SK-MEL-5 (cell line): Measurements from ENCODE around the gene DGCR8. TPM values are rescaled to one million over a fixed set of nuclear protein-coding genes. Genes with fewer than 3 reads are reported as not detected.
"Not testable (repeated sequence)": the region's sequence is repeated elsewhere in the genome, so short reads cannot be mapped to it uniquely, and the experiment has no call there.

Experiments
- DNase-seq: peaks from one replicate; pipeline ENCODE4 v3.0.0-alpha.2; 2016; ENCODE audit warnings: low read depth, low spot score
- in situ Hi-C: cut with HindIII; loops from 2 replicates; pipeline ENCODE4 v1.10.0; 2016; ENCODE audit warnings: low sequenced_read_pairs, high pct_unique_total_duplicates, low pct_unique_long_range_greater_than_20kb
- total RNA-seq: library from RNA; depleted of rRNA; stranded (reverse); fragments of >200 nt; shearing (Covaris generic); gene quantifications from 2 replicates; pipeline ENCODE4 v1.2.3, GENCODE V29; 2014

The DGCR8 gene
- total RNA-seq, 1 experiment from 2014 or later = 12.4 TPM

- in situ Hi-C loops = no loop called here
- DNase-seq = no peak
These were observed 70.6 kb downstream of the DGCR8 start, which contains the start of gene CCDC188 for GRCh38 chr22:20150381-20151275. Gene CCDC188 (minus strand): TSS chr22:20151055. CDS start chr22:20150986, 69 bp downstream.

- no peak for DNase-seq
- in situ Hi-C loops = no loop called here
These were observed 71.2 kb downstream of the DGCR8 start for GRCh38 chr22:20151276-20151588.

- in situ Hi-C loops = no loop called here
- no peak for DNase-seq
These were observed 72.4 kb downstream of the DGCR8 start for GRCh38 chr22:20152464-20152890.

- in situ Hi-C loops = no loop called here
- DNase-seq = no peak
These were observed 73.9 kb downstream of the DGCR8 start for GRCh38 chr22:20153945-20154344.

- in situ Hi-C loops = no loop called here
- DNase-seq = no peak
These were observed 74.7 kb downstream of the DGCR8 start for GRCh38 chr22:20154602-20155187.

- in situ Hi-C loops = no loop called here
These were observed 75.4 kb downstream of the DGCR8 start for GRCh38 chr22:20155330-20156041.

GRCh38 chr22:20156042-20156389 lies 76.0 kb downstream of the DGCR8 start:
- in situ Hi-C loops = no loop called here
- DNase-seq = no peak

More at GRCh38 chr22:20155330-20156041, 75.4 kb downstream of the DGCR8 start:
- DNase-seq = peak; percentile 50

- in situ Hi-C loops = no loop called here
These were observed 76.8 kb downstream of the DGCR8 start for GRCh38 chr22:20156611-20157429.

GRCh38 chr22:20157430-20158183 lies 77.6 kb downstream of the DGCR8 start:
- in situ Hi-C loops = no loop called here
- no peak for DNase-seq

More at GRCh38 chr22:20156611-20157429, 76.8 kb downstream of the DGCR8 start:
- peak; percentile 80 for DNase-seq

GRCh38 chr22:20158391-20159036 lies 78.5 kb downstream of the DGCR8 start:
- in situ Hi-C loops = no loop called here
- DNase-seq = no peak

GRCh38 chr22:20159076-20159475 lies 79.0 kb downstream of the DGCR8 start:
- in situ Hi-C loops = no loop called here
- DNase-seq = peak; percentile 20

- in situ Hi-C loops, DNase-seq: not testable (repeated sequence)
These were observed 79.5 kb downstream of the DGCR8 start for GRCh38 chr22:20159531-20159930.

- DNase-seq = no peak
- in situ Hi-C loops = no loop called here
These were observed 80.0 kb downstream of the DGCR8 start for GRCh38 chr22:20160041-20160440.
